Gastroesophageal sphincter (tissue), 3 donors: Measurements from ENCODE around the gene ME2.
"Not testable (repeated sequence)": the region's sequence is repeated elsewhere in the genome, so short reads cannot be mapped to it uniquely, and the experiment has no call there.

Experiments used
- CTCF ChIP-seq, 4 experiments: fragments of 200-600 bp in 2 of 4; fragments of 450-650 bp in 2 of 4; sonication (generic) in 1 of 4; IDR thresholded peaks; one replicate each; pipeline ENCODE4 v1.5.1; 2017 to 2019; ENCODE audit warnings: antibody characterized with exemption in 4 of 4, mild to moderate bottlenecking in 2 of 4, moderate library complexity in 2 of 4
- POLR2A ChIP-seq, 2 donors: fragments of 450-650 bp; IDR thresholded peaks; one replicate each; pipeline ENCODE4 v1.6.1; 2017; ENCODE audit warnings: antibody characterized with exemption in 2 of 2, mild to moderate bottlenecking in 2 of 2, moderate library complexity in 1 of 2

GRCh38 chr18:50945918-50946317 is 67.0 kb downstream of the ME2 start:
- not testable (repeated sequence) for TF ChIP-seq CTCF, POLR2A (IDR thresholded peaks at IDR 0.05)
